GM10847 (cell line): ENCODE results near the gene MAD1L1.

Experiments used
- POLR2A ChIP-seq: IDR thresholded peaks from 2 replicates; pipeline ENCODE4 v1.6.1; 2011; ENCODE audit not compliant: insufficient read length; ENCODE audit errors: extremely low read depth

MAD1L1 gene

GRCh38 chr7:1895664-1896515 is 336.9 kb downstream of the MAD1L1 start:
- no peak for TF ChIP-seq POLR2A

GRCh38 chr7:1894906-1895663 is 337.7 kb downstream of the MAD1L1 start:
- TF ChIP-seq POLR2A = no peak

- no peak for TF ChIP-seq POLR2A
These were observed 338.3 kb downstream of the MAD1L1 start for GRCh38 chr7:1894313-1894900.

- TF ChIP-seq POLR2A = no peak
These were observed 339.3 kb downstream of the MAD1L1 start for GRCh38 chr7:1893451-1893850.

- no peak for TF ChIP-seq POLR2A
These were observed 339.7 kb downstream of the MAD1L1 start for GRCh38 chr7:1893036-1893435.

GRCh38 chr7:1892011-1892965 is 340.5 kb downstream of the MAD1L1 start:
- TF ChIP-seq POLR2A = no peak

- TF ChIP-seq POLR2A = no peak
These were observed 342.2 kb downstream of the MAD1L1 start for GRCh38 chr7:1890289-1891235.

GRCh38 chr7:1889556-1890181 is 343.1 kb downstream of the MAD1L1 start:
- no peak for TF ChIP-seq POLR2A

- TF ChIP-seq POLR2A = no peak
These were observed 343.7 kb downstream of the MAD1L1 start for GRCh38 chr7:1889091-1889490.

- no peak for TF ChIP-seq POLR2A
These were observed 344.3 kb downstream of the MAD1L1 start for GRCh38 chr7:1888425-1888824.

GRCh38 chr7:1887251-1887650 is 345.5 kb downstream of the MAD1L1 start:
- TF ChIP-seq POLR2A = no peak

- no peak for TF ChIP-seq POLR2A
These were observed 346.2 kb downstream of the MAD1L1 start for GRCh38 chr7:1886361-1887064.
